PFSK-1 (cell line): ENCODE measurements around the gene KIRREL3.

Experiments
- POLR2AphosphoS5 ChIP-seq: IDR thresholded peaks from 2 replicates; pipeline ENCODE4 v1.6.1; 2012; ENCODE audit warnings: low read depth, mild to moderate bottlenecking, control low read depth, low read length, moderate library complexity
- REST ChIP-seq, 2 experiments: IDR thresholded peaks; 2 replicates each; pipeline versions ENCODE4 v1.6.1 to v1.8.0; 2011 to 2012; ENCODE audit warnings: low read depth in 2 of 2, low read length in 2 of 2, control low read depth in 1 of 2, inconsistent platforms in 1 of 2, mild to moderate bottlenecking in 1 of 2, moderate library complexity in 1 of 2; ENCODE audit not compliant: insufficient read depth in 1 of 2
- SIN3A ChIP-seq: IDR thresholded peaks from 2 replicates; pipeline ENCODE4 v1.6.1; 2012; ENCODE audit warnings: mild to moderate bottlenecking, low read length, moderate library complexity, borderline replicate concordance; ENCODE audit not compliant: insufficient read depth
- TAF1 ChIP-seq: IDR thresholded peaks from 2 replicates; pipeline ENCODE4 v1.6.1; 2012; ENCODE audit warnings: low read length, control low read depth, borderline replicate concordance; ENCODE audit not compliant: insufficient read depth

- TF ChIP-seq REST (IDR thresholded peaks at IDR 0.05; ENCODE audit: insufficient read depth in 1 of 2, low read depth in 2 of 2, low read length in 2 of 2), result no peak
- TF ChIP-seq POLR2AphosphoS5, result no peak
- no peak for TF ChIP-seq SIN3A
- no peak for TF ChIP-seq TAF1
Observed at GRCh38 chr11:126492331-126493082, 508.1 kb downstream of the KIRREL3 start.
